Activated T-helper 2 cell treated with anti-CD3 and anti-CD28 coated beads, Interferon-gamma antibody, Interleukin-2, Interleukin-4, amounts not matched to agents 10 μg/mL and 5 μg/mL and 100 μg/mL, durations not matched to agents 14 hours and 24 hours and 36 hours (primary cell): ENCODE measurements around the gene GYPE. TPM values are rescaled to one million over a fixed set of nuclear protein-coding genes. Genes with fewer than 3 reads are reported as not detected.

Experiments used
- total RNA-seq: library from RNA; stranded (reverse); gene quantifications from 2 replicates; pipeline ENCODE4 v1.2.3, GENCODE V29; 2022

GYPE gene
- total RNA-seq, 1 donor from 2014 or later: 0.25 TPM

Other genes with a start within 250 kb of the GYPE start
- not detected in 2 replicates for gene FREM3, start 204.9 kb downstream of the GYPE start, total RNA-seq
- not detected in 2 replicates for gene GYPB, start 113.8 kb upstream of the GYPE start, total RNA-seq
- not detected in 2 replicates for gene GYPA, start 235.2 kb upstream of the GYPE start, total RNA-seq